Heart left ventricle (tissue), 13 donors: ENCODE results near the gene SPATA45.

Experiments used
- POLR2A ChIP-seq, 2 donors: fragments of 450-650 bp; IDR thresholded peaks; one replicate each; pipeline ENCODE4 v1.6.1; 2017; ENCODE audit warnings: antibody characterized with exemption in 2 of 2, mild to moderate bottlenecking in 2 of 2, moderate library complexity in 2 of 2
- TF ChIP-seq, protein P1 (sequence below), 12 donors: fragments of 200-600 bp; sonication (generic) in 4 of 12; IDR thresholded peaks; one replicate each; pipeline versions ENCODE4 v1.5.0 to v1.8.0; 2018 to 2022; ENCODE audit warnings: antibody characterized with exemption in 12 of 12, mild to moderate bottlenecking in 5 of 12
- donor health status: ischemic (EF 13 %, LVEDD 7.1; RV severe dilation, severe dysfunction).
- donor health status: DM: no; HTN: yes; CAD: no.
- donor health status: DM: no; HTN: no; CAD: no.
- donor health status: ischemic (EF 25% LVEDD 6.9; RV normal size, moderate dysfunction).
- donor health status: ischemic (EF 25% LVEDD 5.7; RV mildly dilated, moderate dysfunction).
- donor health status: ischemic (EF 35%, LVEDD 5.7; RV mildly dilated, moderate dysfunction).
- donor health status: nonischemic (EF 11% LVEDD 7.7; RV severe dilation, severe dysfunction).
- donor health status: DM: yes; HTN: yes; CAD: no.
- donor health status: PGD.
- donor health status: ischemic (EF 29% LVEDD 5.4; RV normal size, mild dysfunction).
- donor health status: nonischemic (EF 23%, LVEDD 6.1; RV moderate dilation, normal function).

DNA sequence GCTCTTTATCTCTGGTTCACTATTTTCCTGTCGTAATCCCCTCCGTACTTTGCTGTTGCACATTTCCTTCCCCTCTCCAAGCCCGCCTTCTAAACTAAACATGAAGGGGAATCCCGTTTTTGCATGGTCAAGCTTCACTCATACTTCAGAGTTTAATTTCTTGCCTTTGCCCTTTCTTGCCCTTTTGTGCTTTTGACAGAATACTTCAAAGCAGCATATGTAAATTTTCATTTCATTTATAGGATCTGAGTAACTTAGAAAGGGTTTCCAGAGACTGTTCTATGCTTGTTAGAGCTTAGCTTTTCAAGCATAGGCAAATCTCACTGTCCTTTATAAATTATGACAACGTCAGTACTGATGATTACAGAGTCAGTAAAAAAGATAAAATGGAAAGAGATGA is 27.7 kb downstream of the SPATA45 start:
- TF ChIP-seq, protein P1, sequence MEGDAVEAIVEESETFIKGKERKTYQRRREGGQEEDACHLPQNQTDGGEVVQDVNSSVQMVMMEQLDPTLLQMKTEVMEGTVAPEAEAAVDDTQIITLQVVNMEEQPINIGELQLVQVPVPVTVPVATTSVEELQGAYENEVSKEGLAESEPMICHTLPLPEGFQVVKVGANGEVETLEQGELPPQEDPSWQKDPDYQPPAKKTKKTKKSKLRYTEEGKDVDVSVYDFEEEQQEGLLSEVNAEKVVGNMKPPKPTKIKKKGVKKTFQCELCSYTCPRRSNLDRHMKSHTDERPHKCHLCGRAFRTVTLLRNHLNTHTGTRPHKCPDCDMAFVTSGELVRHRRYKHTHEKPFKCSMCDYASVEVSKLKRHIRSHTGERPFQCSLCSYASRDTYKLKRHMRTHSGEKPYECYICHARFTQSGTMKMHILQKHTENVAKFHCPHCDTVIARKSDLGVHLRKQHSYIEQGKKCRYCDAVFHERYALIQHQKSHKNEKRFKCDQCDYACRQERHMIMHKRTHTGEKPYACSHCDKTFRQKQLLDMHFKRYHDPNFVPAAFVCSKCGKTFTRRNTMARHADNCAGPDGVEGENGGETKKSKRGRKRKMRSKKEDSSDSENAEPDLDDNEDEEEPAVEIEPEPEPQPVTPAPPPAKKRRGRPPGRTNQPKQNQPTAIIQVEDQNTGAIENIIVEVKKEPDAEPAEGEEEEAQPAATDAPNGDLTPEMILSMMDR (IDR thresholded peaks at IDR 0.05), result no peak
- TF ChIP-seq POLR2A (IDR thresholded peaks at IDR 0.05), result no peak
